Activated T-cell treated with anti-CD3 and anti-CD28 coated beads, Interleukin-2, amount 50 U/mL, for 4 hours (primary cell): ENCODE data around the gene KCNQ1. TPM values are rescaled to one million over a fixed set of nuclear protein-coding genes. Genes with fewer than 3 reads are reported as not detected.

ENCODE experiments used
- ATAC-seq, 2 donors: fragments of 200-7000 bp; cut with Tn5 transposase; one replicate each; pipeline ENCODE4 v1.10.0; 2021
- DNase-seq: peaks from one replicate; pipeline ENCODE4 v3.0.0-alpha.2; 2020
- H3K27me3 Mint-ChIP-seq: one replicate; pipeline ENCODE4 v1.8.0; 2021; ENCODE audit warnings: low read depth, mixed read lengths
- H3K36me3 Mint-ChIP-seq: one replicate; pipeline ENCODE4 v1.8.0; 2022; ENCODE audit warnings: mixed read lengths; ENCODE audit not compliant: insufficient read depth
- H3K4me1 Mint-ChIP-seq: one replicate; pipeline ENCODE4 v1.8.0; 2021; ENCODE audit warnings: low read depth, mixed read lengths
- H3K4me3 Mint-ChIP-seq: one replicate; pipeline ENCODE4 v1.8.0; 2021; ENCODE audit warnings: mild to moderate bottlenecking, moderate library complexity, mixed read lengths
- H3K9me3 Mint-ChIP-seq: one replicate; pipeline ENCODE4 v1.8.0; 2021; ENCODE audit warnings: mixed read lengths
- total RNA-seq, 3 donors: library from RNA; stranded (reverse); gene quantifications; one replicate each; pipeline ENCODE4 v1.2.1, GENCODE V29; 2021

The KCNQ1 gene
- total RNA-seq, 3 donors from 2014 or later: 2.3 to 3.0 (median 2.8) TPM

GRCh38 chr11:2582351-2582945 lies 137.6 kb downstream of the KCNQ1 start:
- H3K36me3 Mint-ChIP-seq: no peaks in the 10 kb centered on the region
- no peaks in the 10 kb centered on the region for H3K4me1 Mint-ChIP-seq
- no peak overlapping the region for H3K4me3 Mint-ChIP-seq
- H3K9me3 Mint-ChIP-seq: no peaks in the 10 kb centered on the region
- ATAC-seq: no peak
- DNase-seq: peak; percentile 3
- H3K27me3 Mint-ChIP-seq: no peaks in the 10 kb centered on the region

- Mint-ChIP-seq H3K4me3 (no peak overlapping the region), H3K36me3 (no peaks in the 10 kb centered on the region), H3K27me3 (no peaks in the 10 kb centered on the region), H3K4me1 (no peaks in the 10 kb centered on the region), H3K9me3 (no peaks in the 10 kb centered on the region)
- peak; percentile 1 for DNase-seq
- no peak for ATAC-seq
Measured at GRCh38 chr11:2582946-2583604, 138.3 kb downstream of the KCNQ1 start.

GRCh38 chr11:2583605-2583958 lies 138.8 kb downstream of the KCNQ1 start:
- H3K4me1 Mint-ChIP-seq: no peaks in the 10 kb centered on the region
- DNase-seq (peak; percentile 2), ATAC-seq (no peak)
- no peak overlapping the region for H3K4me3 Mint-ChIP-seq
- H3K27me3 Mint-ChIP-seq: no peaks in the 10 kb centered on the region
- H3K9me3 Mint-ChIP-seq: no peaks in the 10 kb centered on the region
- no peaks in the 10 kb centered on the region for H3K36me3 Mint-ChIP-seq

GRCh38 chr11:2584434-2584811 lies 139.6 kb downstream of the KCNQ1 start:
- DNase-seq (no peak), ATAC-seq (no peak)
- H3K36me3 Mint-ChIP-seq: no peaks in the 10 kb centered on the region
- H3K4me1 Mint-ChIP-seq: no peaks in the 10 kb centered on the region
- no peak overlapping the region for H3K4me3 Mint-ChIP-seq
- no peaks in the 10 kb centered on the region for H3K27me3 Mint-ChIP-seq
- H3K9me3 Mint-ChIP-seq: no peaks in the 10 kb centered on the region

DNA sequence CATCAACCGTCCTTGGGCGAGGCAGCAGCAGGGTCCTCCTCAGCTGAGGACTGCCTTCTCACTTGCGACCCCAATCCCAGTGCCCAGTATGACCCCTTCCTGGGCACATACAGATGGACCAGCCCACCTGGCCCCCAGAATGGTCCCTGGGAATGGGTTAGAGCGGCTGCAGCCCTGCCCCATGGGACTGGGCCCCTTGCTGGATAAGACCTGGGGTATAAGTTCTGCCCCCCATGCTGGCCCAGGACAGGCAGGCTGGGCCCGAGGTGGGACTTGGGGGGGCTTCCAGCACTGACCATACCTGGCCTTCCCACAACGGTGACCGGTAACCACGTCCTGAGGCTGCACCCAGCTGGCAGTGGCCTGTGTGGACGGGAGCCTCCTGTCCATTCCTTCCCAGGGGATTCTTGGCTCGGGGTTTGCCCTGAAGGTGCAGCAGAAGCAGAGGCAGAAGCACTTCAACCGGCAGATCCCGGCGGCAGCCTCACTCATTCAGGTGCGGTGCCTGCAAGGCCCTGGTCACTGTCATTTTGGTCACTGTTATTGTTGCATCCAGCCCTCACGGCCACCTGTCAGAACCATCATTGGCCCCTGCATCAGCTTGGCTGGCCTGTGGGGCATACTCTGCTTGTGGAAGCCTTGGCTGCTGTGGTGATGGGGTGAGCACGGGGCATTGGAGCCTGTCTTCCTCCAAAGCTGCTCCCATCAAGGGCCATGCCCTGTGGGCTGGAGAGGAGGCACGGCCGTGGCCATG lies 140.2 kb downstream of the KCNQ1 start:
- no peaks in the 10 kb centered on the region for H3K36me3 Mint-ChIP-seq
- no peak for ATAC-seq

DNA sequence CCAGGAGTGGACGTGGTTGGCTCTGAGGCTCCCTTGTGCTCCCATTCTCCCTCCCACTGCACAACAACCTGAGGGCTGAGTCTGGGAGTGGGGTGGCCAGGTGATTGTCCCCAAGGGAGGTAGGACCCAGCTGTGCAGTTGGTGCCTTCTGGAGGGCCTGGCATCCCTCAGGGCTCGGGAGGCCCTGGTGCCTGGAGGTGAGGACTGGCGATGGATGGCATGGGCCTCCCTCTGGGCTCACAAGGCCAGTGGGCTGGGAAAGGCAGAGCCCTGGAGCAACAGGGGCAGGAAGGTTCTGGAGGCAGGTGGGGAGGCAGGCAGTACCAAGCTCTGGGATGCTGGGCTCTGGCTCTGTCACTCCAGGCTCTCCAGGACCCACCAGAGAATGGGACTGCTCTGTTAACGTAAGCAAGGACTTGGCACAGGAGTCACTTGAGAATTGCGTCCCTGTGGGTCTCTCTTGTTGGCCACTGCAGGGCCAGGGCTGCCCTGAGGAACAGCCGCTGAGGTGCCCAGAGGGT lies 140.8 kb downstream of the KCNQ1 start:
- DNase-seq (no peak), ATAC-seq (no peak)
- no peaks in the 10 kb centered on the region for H3K27me3 Mint-ChIP-seq
- no peaks in the 10 kb centered on the region for H3K36me3 Mint-ChIP-seq
- H3K4me3 Mint-ChIP-seq: no peak overlapping the region
- no peaks in the 10 kb centered on the region for H3K9me3 Mint-ChIP-seq
- H3K4me1 Mint-ChIP-seq: no peaks in the 10 kb centered on the region

More for the DNA sequence above, 140.2 kb downstream of the KCNQ1 start:
- Mint-ChIP-seq H3K4me1 (no peaks in the 10 kb centered on the region), H3K4me3 (no peak overlapping the region), H3K9me3 (no peaks in the 10 kb centered on the region), H3K27me3 (no peaks in the 10 kb centered on the region)
- no peak for DNase-seq

GRCh38 chr11:2586087-2586792 lies 141.4 kb downstream of the KCNQ1 start:
- Mint-ChIP-seq H3K4me1 (no peaks in the 10 kb centered on the region), H3K4me3 (no peak overlapping the region), H3K9me3 (no peaks in the 10 kb centered on the region), H3K27me3 (no peaks in the 10 kb centered on the region), H3K36me3 (no peaks in the 10 kb centered on the region)
- ATAC-seq: no peak
- no peak for DNase-seq

DNA sequence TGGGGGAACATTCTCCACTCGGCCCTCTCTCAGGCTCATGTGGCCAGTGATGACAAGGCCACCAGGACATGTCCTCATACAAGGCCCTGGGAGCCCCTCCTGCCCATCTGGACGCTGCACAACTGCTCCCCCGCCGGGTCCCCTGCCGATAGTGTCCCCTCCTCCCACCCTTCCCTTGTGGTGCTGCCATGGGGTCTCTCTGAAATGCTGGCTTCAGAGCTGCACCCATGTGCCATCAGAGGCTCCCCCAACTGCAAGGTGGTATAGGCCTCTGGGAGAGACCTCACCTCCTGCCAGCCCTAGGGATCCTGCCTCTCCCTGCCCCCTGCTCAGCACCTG lies 142.0 kb downstream of the KCNQ1 start:
- H3K4me1 Mint-ChIP-seq: no peaks in the 10 kb centered on the region
- no peak for ATAC-seq
- H3K27me3 Mint-ChIP-seq: no peaks in the 10 kb centered on the region
- no peaks in the 10 kb centered on the region for H3K9me3 Mint-ChIP-seq
- DNase-seq: no peak
- H3K4me3 Mint-ChIP-seq: no peak overlapping the region
- peaks cover 2% of the 10 kb centered on the region for H3K36me3 Mint-ChIP-seq

DNA sequence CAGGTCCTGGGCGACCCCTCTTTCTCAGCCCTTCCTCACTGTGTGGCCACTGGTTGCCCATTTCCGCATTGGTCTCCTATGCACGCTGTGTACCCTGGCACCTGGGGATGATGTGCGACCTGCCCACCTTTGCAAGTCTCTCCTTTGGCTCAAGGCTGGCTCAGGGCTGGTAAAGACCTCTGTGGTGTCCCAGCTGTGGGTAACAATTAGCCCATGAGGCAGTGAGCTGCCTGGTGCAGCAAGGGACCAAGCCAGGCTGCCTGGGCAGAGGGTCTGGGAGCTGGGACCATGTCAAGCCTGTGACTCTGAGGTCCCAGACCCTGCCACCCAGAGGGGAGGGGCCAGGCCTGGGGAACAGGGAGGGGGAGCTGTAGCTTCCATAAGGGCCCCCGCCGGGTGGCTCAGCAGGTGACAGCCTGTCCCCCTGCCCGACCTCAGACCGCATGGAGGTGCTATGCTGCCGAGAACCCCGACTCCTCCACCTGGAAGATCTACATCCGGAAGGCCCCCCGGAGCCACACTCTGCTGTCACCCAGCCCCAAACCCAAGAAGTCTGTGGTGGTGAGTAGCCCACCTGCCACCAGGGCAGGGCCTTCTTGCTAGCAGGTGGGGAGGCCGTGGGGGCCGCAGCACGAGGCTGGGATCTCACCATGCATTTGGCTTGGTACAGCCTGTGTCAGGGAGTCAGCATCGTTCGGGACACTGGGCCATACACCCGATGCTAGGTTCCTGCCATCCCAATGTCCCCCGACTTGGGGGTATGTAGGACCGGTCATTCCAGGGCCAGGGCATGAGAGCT lies 142.5 kb downstream of the KCNQ1 start:
- no peak overlapping the region for H3K4me3 Mint-ChIP-seq
- H3K4me1 Mint-ChIP-seq: no peaks in the 10 kb centered on the region
- H3K36me3 Mint-ChIP-seq: peaks cover 5% of the 10 kb centered on the region
- no peaks in the 10 kb centered on the region for H3K9me3 Mint-ChIP-seq
- ATAC-seq (no peak), DNase-seq (peak; percentile 3)
- H3K27me3 Mint-ChIP-seq: no peaks in the 10 kb centered on the region

DNA sequence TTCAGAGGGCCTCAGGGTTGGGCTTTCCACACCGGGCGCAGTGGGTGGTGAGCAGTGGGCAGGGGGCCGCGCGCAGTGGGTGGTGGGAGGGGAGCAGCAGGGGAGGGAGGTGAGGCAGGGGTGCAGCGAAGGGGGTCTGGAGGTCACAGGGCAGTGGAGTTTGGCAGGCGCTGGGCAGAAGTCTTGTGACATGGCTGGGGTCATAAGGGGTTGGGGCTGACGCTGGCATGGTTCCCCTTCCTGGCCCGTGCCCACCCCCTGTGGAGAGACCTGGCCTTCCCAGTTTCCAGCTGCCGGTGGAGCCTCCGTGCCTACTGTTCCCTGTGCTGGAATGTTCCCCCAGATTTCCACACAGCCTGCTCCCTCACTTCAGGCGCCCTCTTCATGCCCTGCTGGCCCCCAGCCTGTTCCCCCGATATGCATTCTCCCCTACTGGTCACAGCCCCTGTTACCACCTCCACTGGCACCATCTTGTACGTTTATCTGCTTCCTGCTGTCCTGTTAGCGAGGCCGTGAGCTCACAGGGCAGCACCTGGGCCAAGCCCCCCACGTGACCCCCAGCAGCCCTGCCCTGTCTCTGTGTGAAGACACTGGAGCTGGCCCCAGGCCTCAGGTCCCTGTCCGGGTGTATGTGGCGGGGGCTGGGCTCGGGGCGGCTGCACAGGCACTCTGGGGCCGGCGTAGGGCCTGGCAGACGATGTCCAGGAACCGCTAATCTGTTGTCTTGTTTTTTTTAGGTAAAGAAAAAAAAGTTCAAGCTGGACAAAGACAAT lies 143.4 kb downstream of the KCNQ1 start:
- no peak overlapping the region for H3K4me3 Mint-ChIP-seq

DNA sequence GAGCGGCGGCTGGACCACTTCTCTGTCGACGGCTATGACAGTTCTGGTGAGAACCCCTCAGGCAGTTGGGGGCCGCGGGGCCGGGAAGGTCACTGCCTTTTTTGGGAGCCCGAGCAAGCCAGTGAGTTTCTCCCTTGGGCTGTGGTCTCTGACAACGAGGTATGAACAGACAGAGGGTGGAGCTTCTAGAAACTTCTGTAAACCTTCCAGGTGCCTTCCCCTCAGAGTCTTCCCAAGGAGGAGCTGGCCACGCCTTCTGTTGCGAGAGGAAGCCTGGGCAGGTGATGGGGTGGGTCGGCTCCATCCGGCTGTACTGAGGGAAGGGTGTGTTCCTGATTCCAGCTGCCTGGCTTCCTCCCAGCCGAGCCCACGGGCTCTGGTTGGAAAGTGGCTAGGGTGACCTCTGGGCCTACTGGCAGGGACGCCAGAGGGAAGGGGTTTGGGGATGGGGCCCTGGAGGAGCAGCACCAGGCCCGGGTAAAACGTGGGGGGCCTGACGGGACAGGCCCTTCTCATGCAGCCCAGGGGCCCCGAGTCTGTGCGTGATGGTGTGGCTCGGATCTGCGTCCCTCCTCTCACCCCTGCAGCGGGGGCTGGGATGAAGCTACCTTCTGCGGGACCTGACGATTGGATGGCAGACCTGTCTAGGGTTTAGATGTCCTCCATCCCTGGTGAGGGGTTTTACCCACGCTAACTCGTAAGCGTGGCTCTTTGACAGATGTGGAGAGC lies 144.2 kb downstream of the KCNQ1 start:
- no peaks in the 10 kb centered on the region for H3K4me1 Mint-ChIP-seq
- ATAC-seq (no peak), DNase-seq (no peak)
- no peak overlapping the region for H3K4me3 Mint-ChIP-seq
- peaks cover 12% of the 10 kb centered on the region for H3K36me3 Mint-ChIP-seq
- H3K27me3 Mint-ChIP-seq: no peaks in the 10 kb centered on the region
- H3K9me3 Mint-ChIP-seq: peaks cover 2% of the 10 kb centered on the region

More for the DNA sequence above, 143.4 kb downstream of the KCNQ1 start:
- H3K9me3 Mint-ChIP-seq: no peaks in the 10 kb centered on the region
- no peak for DNase-seq
- peaks cover 8% of the 10 kb centered on the region for H3K36me3 Mint-ChIP-seq
- ATAC-seq: no peak
- H3K27me3 Mint-ChIP-seq: no peaks in the 10 kb centered on the region
- H3K4me1 Mint-ChIP-seq: no peaks in the 10 kb centered on the region

- Mint-ChIP-seq H3K4me3 (no peak overlapping the region), H3K27me3 (no peaks in the 10 kb centered on the region), H3K9me3 (peaks cover 8% of the 10 kb centered on the region), H3K36me3 (peaks cover 16% of the 10 kb centered on the region), H3K4me1 (no peaks in the 10 kb centered on the region)
- no peak for ATAC-seq
- DNase-seq: peak; percentile 3
Measured at GRCh38 chr11:2589538-2589934, 144.7 kb downstream of the KCNQ1 start.
